SK-N-SH (cell line): Measurements from ENCODE around the gene HDAC11. TPM values are rescaled to one million over a fixed set of nuclear protein-coding genes. Genes with fewer than 3 reads are reported as not detected.

Experiments used
- CTCF ChIA-PET: fragments of 300-600, 350-600 bp; formaldehyde crosslinking; extraction: SDS; loops from one replicate; lab custom pipeline; 2021; lab: Yijun Ruan, JAX
- POLR2A ChIA-PET: fragments of 350-600 bp; sonication (Branson Sonifier 250); formaldehyde crosslinking; extraction: SDS; loops from one replicate; lab custom pipeline; 2020; ENCODE audit warnings: antibody characterized with exemption, inconsistent platforms; lab: Yijun Ruan, JAX
- DNase-seq: peaks from one replicate; pipeline ENCODE4 v3.0.0; 2012
- H2AFZ ChIP-seq: fragments of 200-600 bp; sonication (generic); 2 replicates; pipeline ENCODE4 v1.8.1; 2016; ENCODE audit warnings: antibody characterized with exemption, mild to moderate bottlenecking, low read depth
- H3F3A ChIP-seq: fragments of 200-600 bp; sonication (generic); replicated peaks from 2 replicates; pipeline ENCODE3; 2016; ENCODE audit warnings: antibody characterized with exemption, mild to moderate bottlenecking; ENCODE audit not compliant: insufficient read depth
- H3K27ac ChIP-seq, 2 experiments: fragments of 200-500 bp in 1 of 2; fragments of 200-600 bp in 1 of 2; sonication (Bioruptor generic) in 1 of 2; sonication (generic), shearing (Covaris generic) in 1 of 2; 2 replicates each; pipeline versions ENCODE4 v1.5.1 to v1.6.1; 2014 to 2016; ENCODE audit warnings: low read depth in 2 of 2, inconsistent platforms in 1 of 2, low read length in 1 of 2, mild to moderate bottlenecking in 1 of 2, mixed read lengths in 1 of 2
- H3K27me3 ChIP-seq: fragments of 200-600 bp; sonication (generic), shearing (Covaris generic); 2 replicates; pipeline ENCODE4 v1.6.1; 2016; ENCODE audit warnings: mixed run types; ENCODE audit not compliant: insufficient read depth
- H3K36me3 ChIP-seq, 2 experiments: fragments of 200-500 bp in 1 of 2; fragments of 200-600 bp in 1 of 2; sonication (Bioruptor generic) in 1 of 2; sonication (generic) in 1 of 2; replicated peaks in 1 of 2; 2 replicates each; pipeline versions ENCODE3 to v1.5.1; 2014 to 2016; ENCODE audit warnings: low read length in 1 of 2, mild to moderate bottlenecking in 1 of 2; ENCODE audit not compliant: insufficient read depth in 2 of 2, control insufficient read depth in 1 of 2
- H3K4me1 ChIP-seq, 2 experiments: fragments of 200-500 bp in 1 of 2; fragments of 200-600 bp in 1 of 2; sonication (Bioruptor generic) in 1 of 2; sonication (generic), shearing (Covaris generic) in 1 of 2; 2 replicates each; pipeline versions ENCODE4 v1.5.1 to v1.6.1; 2014 to 2016; ENCODE audit warnings: low read depth in 1 of 2, low read length in 1 of 2, mixed run types in 1 of 2; ENCODE audit not compliant: insufficient read depth in 2 of 2, control insufficient read depth in 1 of 2
- H3K4me2 ChIP-seq: fragments of 200-600 bp; sonication (generic), shearing (Covaris generic); 2 replicates; pipeline ENCODE4 v1.6.1; 2017; ENCODE audit warnings: mixed run types
- H3K4me3 ChIP-seq, 2 experiments: fragments of 200-500 bp in 1 of 2; fragments of 200-600 bp in 1 of 2; sonication (Bioruptor generic) in 1 of 2; sonication (generic), shearing (Covaris generic) in 1 of 2; 2 replicates each; pipeline versions ENCODE4 v1.5.1 to v1.8.1; 2014 to 2016; ENCODE audit warnings: low read depth in 2 of 2, inconsistent platforms in 1 of 2, low read length in 1 of 2, mild to moderate bottlenecking in 1 of 2, mixed read lengths in 1 of 2, moderate library complexity in 1 of 2
- H3K79me2 ChIP-seq: fragments of 200-600 bp; sonication (generic); 2 replicates; pipeline ENCODE4 v1.8.1; 2017; ENCODE audit warnings: mild to moderate bottlenecking; ENCODE audit not compliant: insufficient read depth
- H3K9ac ChIP-seq: fragments of 200-600 bp; sonication (generic); 2 replicates; pipeline ENCODE4 v1.6.1; 2017; ENCODE audit warnings: mixed run types
- H3K9me2 ChIP-seq: fragments of 200-600 bp; sonication (generic); 2 replicates; pipeline ENCODE4 v1.6.1; 2017; ENCODE audit warnings: mixed run types
- H3K9me3 ChIP-seq: fragments of 200-600 bp; sonication (generic); 2 replicates; pipeline ENCODE4 v1.6.1; 2017; ENCODE audit warnings: mixed run types, mild to moderate bottlenecking, moderate library complexity
- H4K20me1 ChIP-seq: fragments of 200-600 bp; sonication (generic); 2 replicates; pipeline ENCODE4 v1.6.1; 2017; ENCODE audit warnings: mild to moderate bottlenecking, mixed run types; ENCODE audit not compliant: insufficient read depth
- CHD2 ChIP-seq: fragments of 150-350 bp; IDR thresholded peaks from 2 replicates; pipeline ENCODE4 v1.6.1; 2018; ENCODE audit warnings: low read length; ENCODE audit not compliant: partially characterized antibody
- CTCF ChIP-seq: fragments of 200-600 bp; sonication (generic); IDR thresholded peaks from 2 replicates; pipeline ENCODE4 v1.6.1; 2017; ENCODE audit warnings: antibody characterized with exemption, mild to moderate bottlenecking, moderate library complexity
- ELF1 ChIP-seq: IDR thresholded peaks from 2 replicates; pipeline ENCODE4 v1.4.0; 2012
- EP300 ChIP-seq, 2 experiments: IDR thresholded peaks; 2 replicates each; pipeline versions ENCODE4 v1.4.0 to v1.6.1; 2012; ENCODE audit warnings: borderline replicate concordance in 1 of 2, low read depth in 1 of 2, low read length in 1 of 2
- EZH2phosphoT487 ChIP-seq: fragments of 200-600 bp; sonication (generic); IDR thresholded peaks from 2 replicates; pipeline ENCODE4 v1.6.1; 2017; ENCODE audit warnings: low read depth, mixed run types, mild to moderate bottlenecking, antibody characterized with exemption, moderate library complexity, borderline replicate concordance
- FOSL2 ChIP-seq: IDR thresholded peaks from 2 replicates; pipeline ENCODE4 v1.4.0; 2012; ENCODE audit warnings: low read depth, mild to moderate bottlenecking, moderate library complexity, borderline replicate concordance
- FOXM1 ChIP-seq: IDR thresholded peaks from 2 replicates; pipeline ENCODE4 v1.4.0; 2012; ENCODE audit warnings: low read depth, mild to moderate bottlenecking
- JUND ChIP-seq: IDR thresholded peaks from 2 replicates; pipeline ENCODE4 v1.4.0; 2012
- MAX ChIP-seq: IDR thresholded peaks from 2 replicates; pipeline ENCODE4 v1.4.0; 2012; ENCODE audit warnings: low read depth
- MEF2A ChIP-seq: IDR thresholded peaks from 2 replicates; pipeline ENCODE4 v1.4.0; 2012; ENCODE audit warnings: low read depth, borderline replicate concordance
- MXI1 ChIP-seq: IDR thresholded peaks from 2 replicates; pipeline ENCODE4 v1.6.1; 2012; ENCODE audit warnings: mild to moderate bottlenecking, low read depth, low read length, improper control_type of control experiment
- NRF1 ChIP-seq: IDR thresholded peaks from 2 replicates; pipeline ENCODE4 v1.6.1; 2012; ENCODE audit warnings: low read depth, mild to moderate bottlenecking, low read length
- PBX3 ChIP-seq: IDR thresholded peaks from 2 replicates; pipeline ENCODE4; 2012
- RAD21 ChIP-seq: IDR thresholded peaks from 2 replicates; pipeline ENCODE4 v1.6.1; 2012; ENCODE audit warnings: mild to moderate bottlenecking, low read length
- REST ChIP-seq: IDR thresholded peaks from 2 replicates; pipeline ENCODE4 v1.6.1; 2012; ENCODE audit warnings: mild to moderate bottlenecking, low read depth, low read length, moderate library complexity
- SMC3 ChIP-seq: IDR thresholded peaks from 2 replicates; pipeline ENCODE4 v1.6.1; 2012; ENCODE audit warnings: low read depth, low read length, improper control_type of control experiment
- TEAD4 ChIP-seq: IDR thresholded peaks from 2 replicates; pipeline ENCODE4 v1.4.0; 2012; ENCODE audit warnings: mild to moderate bottlenecking, borderline replicate concordance; ENCODE audit not compliant: insufficient read depth
- WGBS: methylation state at CpG from one replicate; pipeline ENCODE4 v1.1.6; 2017; ENCODE audit warnings: low lambda C conversion rate; 5-methylcytosine and 5-hydroxymethylcytosine counted together
- polyA plus RNA-seq, 3 experiments: library from polyadenylated mRNA; depleted of rRNA; stranded (reverse); fragments of >200 nt; gene quantifications; 2 replicates each; pipeline ENCODE4 v1.2.3, GENCODE V29; 2012

Gene HDAC11
- polyA plus RNA-seq, 1 of the 3 experiments (the other 2 are of a cell fraction) = 17.5 TPM

- Histone ChIP-seq H3K9me3 (no peaks in the 10 kb centered on the region), H3K9ac (no peak overlapping the region), H3K79me2 (no peaks in the 10 kb centered on the region), H3F3A (peaks cover 3% of the 10 kb centered on the region), H3K27me3 (no peaks in the 10 kb centered on the region), H3K9me2 (no peaks in the 10 kb centered on the region), H3K27ac (no peak overlapping the region), H3K36me3 (no peaks in the 10 kb centered on the region), H3K4me1 (peaks cover 0 to 13% of the 10 kb centered on the region in 2 experiments; a peak in 1 of 4 replicates), H3K4me2 (no peak overlapping the region), H3K4me3 (no peak overlapping the region), H4K20me1 (no peaks in the 10 kb centered on the region), H2AFZ (no peak overlapping the region)
- no peak for DNase-seq
- WGBS = 66% methylated on average over 4 of the region's 4 CpGs
- CTCF ChIA-PET = interaction anchor here (1.6 kb wide), 1 partner anchor 12 kb away, joined by 4 read pairs; no protein-coding TSS in a partner anchor
- TF ChIP-seq PBX3 = no peak
- TF ChIP-seq ELF1 = no peak
- no peak for TF ChIP-seq MXI1
- TF ChIP-seq FOSL2 = no peak
- no peak for TF ChIP-seq REST
- no peak for TF ChIP-seq RAD21
- TF ChIP-seq SMC3 = no peak
- no peak for TF ChIP-seq NRF1
- TF ChIP-seq CHD2 = no peak
- no peak for TF ChIP-seq TEAD4
- TF ChIP-seq EZH2phosphoT487 = no peak
- no peak for TF ChIP-seq EP300 (IDR thresholded peaks at IDR 0.05; ENCODE audit: borderline replicate concordance in 1 of 2, low read depth in 1 of 2, low read length in 1 of 2)
- TF ChIP-seq FOXM1 = no peak
- TF ChIP-seq MEF2A = no peak
- no peak for TF ChIP-seq JUND
- no peak for TF ChIP-seq CTCF
- no peak for TF ChIP-seq MAX
- POLR2A ChIA-PET = no interaction called here
These were observed 60.3 kb downstream of the HDAC11 start for GRCh38 chr3:13540297-13540995.
